Liver (tissue), 9 donors: ENCODE data around the gene PTER. TPM values are rescaled to one million over a fixed set of nuclear protein-coding genes. Genes with fewer than 3 reads are reported as not detected.

Experiments used
- DNase-seq: peaks from one replicate; pipeline ENCODE4 v3.0.0-alpha.2; 2017; ENCODE audit warnings: low spot score
- H3K27ac ChIP-seq, 2 donors: one replicate each; pipeline ENCODE4 v1.7.0; 2013; ENCODE audit warnings: inconsistent platforms in 2 of 2, low read length in 2 of 2, control low read depth in 1 of 2, low read depth in 1 of 2, mild to moderate bottlenecking in 1 of 2
- H3K27me3 ChIP-seq, 4 donors: one replicate each; pipeline versions ENCODE4 v1.6.1 to v1.7.0; 2013; ENCODE audit warnings: low read length in 3 of 4, inconsistent platforms in 1 of 4, mild to moderate bottlenecking in 1 of 4, moderate library complexity in 1 of 4; ENCODE audit not compliant: control insufficient read depth in 4 of 4, insufficient read depth in 4 of 4
- H3K36me3 ChIP-seq, 4 donors: one replicate each; pipeline versions ENCODE4 v1.6.1 to v1.7.0; 2013; ENCODE audit warnings: low read length in 3 of 4, mild to moderate bottlenecking in 3 of 4, low read depth in 1 of 4, moderate library complexity in 1 of 4; ENCODE audit not compliant: control insufficient read depth in 4 of 4, insufficient read depth in 3 of 4
- H3K4me1 ChIP-seq, 4 donors: one replicate each; pipeline versions ENCODE4 v1.6.1 to v1.7.0; 2013; ENCODE audit warnings: low read length in 3 of 4, mild to moderate bottlenecking in 3 of 4, moderate library complexity in 1 of 4; ENCODE audit not compliant: control insufficient read depth in 4 of 4, insufficient read depth in 4 of 4
- H3K4me3 ChIP-seq, 3 donors: one replicate each; pipeline versions ENCODE4 v1.6.1 to v1.7.0; 2013; ENCODE audit warnings: low read length in 3 of 3, control low read depth in 1 of 3, low read depth in 1 of 3, mild to moderate bottlenecking in 1 of 3
- H3K9ac ChIP-seq, 2 donors: one replicate each; pipeline ENCODE4 v1.7.0; 2013; ENCODE audit warnings: low read length in 2 of 2, mild to moderate bottlenecking in 2 of 2, moderate library complexity in 2 of 2, control low read depth in 1 of 2, low read depth in 1 of 2
- H3K9me3 ChIP-seq, 4 donors: one replicate each; pipeline versions ENCODE4 v1.6.1 to v1.7.0; 2013; ENCODE audit warnings: low read length in 3 of 4; ENCODE audit not compliant: control insufficient read depth in 4 of 4
- ATF3 ChIP-seq: IDR thresholded peaks from 2 replicates; pipeline ENCODE4 v1.6.1; 2016; ENCODE audit warnings: antibody characterized with exemption
- CTCF ChIP-seq: fragments of 150-350 bp; IDR thresholded peaks from 2 replicates; pipeline ENCODE4 v1.5.1; 2017; ENCODE audit warnings: improper control_type of control experiment, low read depth, low read length; ENCODE audit not compliant: missing input control
- FOXA1 ChIP-seq: IDR thresholded peaks from 2 replicates; pipeline ENCODE4 v1.6.1; 2016; ENCODE audit warnings: antibody characterized with exemption
- FOXA2 ChIP-seq: IDR thresholded peaks from 2 replicates; pipeline ENCODE4 v1.6.1; 2016; ENCODE audit warnings: antibody characterized with exemption
- GABPA ChIP-seq, 2 donors: IDR thresholded peaks in 1 of 2; conservative IDR thresholded peaks in 1 of 2; 2 replicates each; pipeline ENCODE4 v1.6.1; 2016; ENCODE audit warnings: antibody characterized with exemption in 2 of 2, mild to moderate bottlenecking in 1 of 2, moderate library complexity in 1 of 2
- HNF4A ChIP-seq, 2 donors: conservative IDR thresholded peaks; 2 replicates each; pipeline ENCODE4 v1.6.1; 2016; ENCODE audit warnings: antibody characterized with exemption in 2 of 2, mild to moderate bottlenecking in 2 of 2
- HNF4G ChIP-seq: IDR thresholded peaks from 2 replicates; pipeline ENCODE4 v1.6.1; 2016; ENCODE audit warnings: antibody characterized with exemption
- JUND ChIP-seq, 2 donors: IDR thresholded peaks; 2 replicates each; pipeline ENCODE4 v1.6.1; 2016; ENCODE audit warnings: antibody characterized with exemption in 2 of 2
- MAX ChIP-seq: IDR thresholded peaks from 2 replicates; pipeline ENCODE4 v1.6.1; 2016; ENCODE audit warnings: antibody characterized with exemption
- RAD21 ChIP-seq, 2 donors: IDR thresholded peaks; 2 replicates each; pipeline ENCODE4 v1.6.1; 2016; ENCODE audit warnings: antibody characterized with exemption in 2 of 2, mild to moderate bottlenecking in 2 of 2
- REST ChIP-seq: IDR thresholded peaks from 2 replicates; pipeline ENCODE4 v1.6.1; 2016; ENCODE audit warnings: antibody characterized with exemption, mild to moderate bottlenecking
- RXRA ChIP-seq, 2 donors: IDR thresholded peaks; 2 replicates each; pipeline ENCODE4 v1.6.1; 2017 to 2018; ENCODE audit warnings: antibody characterized with exemption in 2 of 2, mild to moderate bottlenecking in 1 of 2
- SP1 ChIP-seq: IDR thresholded peaks from 2 replicates; pipeline ENCODE4 v1.6.1; 2018; ENCODE audit warnings: antibody characterized with exemption, mild to moderate bottlenecking
- ZBTB33 ChIP-seq: IDR thresholded peaks from 2 replicates; pipeline ENCODE4 v1.6.1; 2016; ENCODE audit warnings: antibody characterized with exemption
- WGBS: extraction: QIAGEN DNeasy Blood & Tissue Kit; methylation state at CpG from one replicate; pipeline ENCODE4 v1.1.7; 2013; 5-methylcytosine and 5-hydroxymethylcytosine counted together
- polyA plus RNA-seq, 2 donors: library from polyadenylated mRNA; stranded (reverse) in 1 of 2; unstranded in 1 of 2; fragments of 200-250 nt in 1 of 2; fragments of >200 nt in 1 of 2; fragmentation: Nextera tagmentation in 1 of 2; extraction: Ambion mirVana in 1 of 2; gene quantifications; one replicate each; pipeline versions ENCODE4 v1.2.1 to v1.2.3, GENCODE V29; 2013 to 2015
- total RNA-seq, 2 donors: library from RNA; depleted of rRNA; stranded (reverse); fragments of >200 nt; gene quantifications; one replicate each; pipeline ENCODE4 v1.2.3, GENCODE V29; 2014
- donor health status: healthy.
- donor health status: healthy.
- donor health status: healthy.
- donor health status: healthy.
- donor health status: healthy.

The PTER gene
- total and polyA plus RNA-seq, 4 donors: 4.4 to 15.7 (median 8.9) TPM

GRCh38 chr10:16437540-16437894 is 707 bp downstream of the PTER start:
- DNase-seq: no peak
- peaks cover 0 to 2% (median 0%) of the 10 kb centered on the region in 4 donors for H3K36me3 ChIP-seq
- H3K9ac ChIP-seq: peak overlapping the region; percentile 32 to 43
- H3K27ac ChIP-seq: peak overlapping the region; percentile 64 to 72
- WGBS: 73% methylated on average over 5 of the region's 5 CpGs
- no peaks in the 10 kb centered on the region for H3K9me3 ChIP-seq
- H3K4me3 ChIP-seq: peak overlapping the region; percentile 70 to 81 (median 72)
- no peaks in the 10 kb centered on the region for H3K27me3 ChIP-seq
- peaks cover 6 to 25% (median 14%) of the 10 kb centered on the region in 4 donors for H3K4me1 ChIP-seq
- TF ChIP-seq RXRA (IDR thresholded peaks at IDR 0.05) (no peak), HNF4G (no peak), REST (no peak), SP1 (no peak), HNF4A (conservative IDR thresholded peaks at IDR 0.05) (no peak), ZBTB33 (no peak), RAD21 (IDR thresholded peaks at IDR 0.05) (no peak), CTCF (no peak), GABPA (IDR thresholded peaks at IDR 0.05 in 1 of 2, conservative IDR thresholded peaks at IDR 0.05 in 1 of 2) (no peak), FOXA2 (no peak), JUND (IDR thresholded peaks at IDR 0.05) (no peak), ATF3 (no peak)

- Histone ChIP-seq H3K9ac (no peak overlapping the region), H3K4me3 (no peak overlapping the region)
These were observed 2.5 kb downstream of the PTER start for GRCh38 chr10:16439295-16439694.

More at GRCh38 chr10:16439295-16439694, 2.5 kb downstream of the PTER start:
- WGBS: 66% methylated on average over 1 of the region's 1 CpG
- TF ChIP-seq CTCF (no peak), FOXA1 (no peak), HNF4A (conservative IDR thresholded peaks at IDR 0.05) (no peak), RXRA (IDR thresholded peaks at IDR 0.05) (no peak), MAX (no peak)
- Histone ChIP-seq H3K4me1 (peaks cover 6 to 25% (median 14%) of the 10 kb centered on the region in 4 donors), H3K27me3 (no peaks in the 10 kb centered on the region), H3K36me3 (peaks cover 0 to 3% (median 0%) of the 10 kb centered on the region in 4 donors), H3K9me3 (no peaks in the 10 kb centered on the region), H3K27ac (peak overlapping the region in 1 of 2 donors; percentile 40)
- DNase-seq: no peak
